ENCODE measurements around the gene NDUFS7.

Gene NDUFS7

GRCh38 chr19:1386945-1387683 is 3.4 kb downstream of the NDUFS7 start:
- DNase-seq, result no peak

GRCh38 chr19:1387684-1388636 is 4.3 kb downstream of the NDUFS7 start:
- DNase-seq, result no peak

GRCh38 chr19:1388637-1389026 is 4.9 kb downstream of the NDUFS7 start:
- no peak for DNase-seq

GRCh38 chr19:1389033-1389940 is 5.6 kb downstream of the NDUFS7 start:
- DNase-seq, result no peak

GRCh38 chr19:1390890-1391423 is 7.2 kb downstream of the NDUFS7 start:
- DNase-seq, result no peak

- no peak for DNase-seq
These were observed 8.7 kb downstream of the NDUFS7 start for GRCh38 chr19:1392407-1392806.

- DNase-seq, result no peak
These were observed 9.3 kb downstream of the NDUFS7 start for GRCh38 chr19:1392939-1393530.

GRCh38 chr19:1393841-1394240 is 10.1 kb downstream of the NDUFS7 start:
- no peak for DNase-seq

- DNase-seq, result no peak
These were observed 10.8 kb downstream of the NDUFS7 start for GRCh38 chr19:1394252-1395193.

GRCh38 chr19:1395194-1396018 is 11.7 kb downstream of the NDUFS7 start:
- DNase-seq, result no peak

GRCh38 chr19:1396019-1396767 is 12.5 kb downstream of the NDUFS7 start:
- DNase-seq, result peak; percentile 54 to 70

GRCh38 chr19:1396768-1397679 is 13.3 kb downstream of the NDUFS7 start:
- no peak for DNase-seq

- peak in 1 of 2 experiments; percentile 1 for DNase-seq
These were observed 14.1 kb downstream of the NDUFS7 start for GRCh38 chr19:1397838-1398237.

GRCh38 chr19:1399079-1399478 is 15.4 kb downstream of the NDUFS7 start:
- no peak for DNase-seq

- no peak for DNase-seq
These were observed 16.0 kb downstream of the NDUFS7 start for GRCh38 chr19:1399745-1400144.

GRCh38 chr19:1400281-1401137 is 16.8 kb downstream of the NDUFS7 start:
- DNase-seq, result peak; percentile 13 to 20
